ENCODE data around the gene RTN4IP1. TPM values are rescaled to one million over a fixed set of nuclear protein-coding genes. Genes with fewer than 3 reads are reported as not detected.
A peak's percentile ranks its signal among the peaks of the same experiment; 100 is the strongest.

The RTN4IP1 gene
- total and polyA plus RNA-seq, 2 of the 13 experiments (the other 11 are each of a cell fraction or from before 2014, with no cell fraction given): 5.5 to 17.2 TPM

DNA sequence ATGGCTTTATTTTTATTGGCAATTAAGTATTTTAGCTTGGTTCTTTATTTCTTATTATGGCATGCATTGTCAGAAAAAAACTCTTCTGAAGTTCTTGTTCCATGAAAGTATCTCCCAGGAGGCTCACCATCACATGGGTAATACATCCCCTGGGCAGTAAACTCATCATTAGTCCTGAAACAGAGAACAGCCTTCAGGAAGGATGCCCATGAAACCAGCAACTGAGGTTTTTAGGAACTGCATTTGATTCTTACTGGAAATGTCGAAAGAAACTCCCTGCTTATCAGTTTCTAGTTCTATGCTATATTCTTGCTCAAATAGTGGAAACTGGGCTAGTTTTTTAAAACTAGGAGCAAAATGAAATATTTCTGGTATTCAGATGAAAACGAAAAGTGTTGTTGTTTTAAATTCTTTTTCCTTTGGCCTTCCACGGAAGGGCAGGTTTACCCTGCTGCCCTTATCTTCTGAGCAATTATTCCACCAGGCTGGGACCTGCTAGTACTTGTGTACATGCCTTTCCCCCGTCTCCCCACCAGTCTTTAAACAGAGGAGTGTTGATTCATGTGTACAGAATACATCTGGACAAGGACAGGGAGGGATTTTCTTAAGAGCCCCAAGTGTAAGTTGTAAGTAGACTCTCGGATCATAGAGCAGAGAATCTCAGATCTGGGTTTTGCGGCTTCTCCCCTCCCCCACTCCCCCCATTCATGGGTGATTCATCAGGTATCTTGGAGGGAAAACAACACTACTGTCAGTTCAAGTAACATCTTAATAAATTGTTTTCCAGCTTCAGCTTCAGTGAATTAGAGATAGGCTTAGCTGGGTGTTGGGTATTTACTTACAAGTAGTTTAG, 81.5 kb downstream of the RTN4IP1 start:
- no peaks in the 10 kb centered on the region for H4K20me1 ChIP-seq (ENCODE audit: insufficient read depth, low read length)
- no peak overlapping the region for H2AFZ ChIP-seq (ENCODE audit: low read length)
- H3K4me2 ChIP-seq (ENCODE audit: low read depth, low read length): peak overlapping the region; percentile 63
- ATAC-seq: peak; percentile 98
- FAIRE-seq: peak; percentile 68
- peak overlapping the region; percentile 53 for H3K27ac ChIP-seq (ENCODE audit: extremely low read length, insufficient read depth, low read length)
- peaks cover 5 to 25% of the 10 kb centered on the region in 2 experiments; a peak in 4 of 5 replicates for H3K36me3 ChIP-seq (replicated peaks in 1 of 2; ENCODE audit: control insufficient read depth in 1 of 2, insufficient read depth in 2 of 2, low read length in 2 of 2)
- CTCF ChIA-PET (ENCODE audit: low intra/inter-chr PET ratio, low total read pairs): interaction anchor here (0.6 kb wide), 1 partner anchor 10 kb away, joined by 3 read pairs; no protein-coding TSS in a partner anchor
- H3K79me2 ChIP-seq (ENCODE audit: insufficient read depth, low read length): no peaks in the 10 kb centered on the region
- peaks cover 29% of the 10 kb centered on the region for H3K4me1 ChIP-seq (ENCODE audit: insufficient read depth, low read length)
- in situ Hi-C loops (cut with HindIII; ENCODE audit: extremely low pct_ligation_motif_present, low pct_unique_long_range_greater_than_20kb) (no loop called here), intact Hi-C loops (cut with micrococcal nuclease; ENCODE audit: unreplicated experiment) (loop anchor here (5.0 kb wide), 1 partner anchor 36 kb away; no protein-coding TSS in a partner anchor)
- no peaks in the 10 kb centered on the region for H3K27me3 ChIP-seq (ENCODE audit: control insufficient read depth in 1 of 2, insufficient read depth in 2 of 2, low read length in 2 of 2)
- no peak overlapping the region; a peak in 1 of 6 replicates for H3K4me3 ChIP-seq (replicated peaks in 1 of 3; ENCODE audit: insufficient read depth in 1 of 3, low read depth in 2 of 3, low read length in 3 of 3)
- 15% methylated on average over 6 of the region's 6 CpGs for WGBS (ENCODE audit: low lambda C conversion rate)
- H3K9ac ChIP-seq (ENCODE audit: insufficient read depth, low read depth, low read length): peak overlapping the region; percentile 16; the same call in 1 of the 2 replicates
- BruUV-seq (replicated peaks): no TSS peak
- DNase-seq (ENCODE audit: low spot score): peak; percentile 76
- POLR2A ChIA-PET: no interaction called here
- H3K9me3 ChIP-seq (ENCODE audit: low read length): no peaks in the 10 kb centered on the region
- TF ChIP-seq MED1 (CRISPR knock-in tag; IDR thresholded peaks at IDR 0.05): peak; percentile 68
- TF ChIP-seq, protein P1, sequence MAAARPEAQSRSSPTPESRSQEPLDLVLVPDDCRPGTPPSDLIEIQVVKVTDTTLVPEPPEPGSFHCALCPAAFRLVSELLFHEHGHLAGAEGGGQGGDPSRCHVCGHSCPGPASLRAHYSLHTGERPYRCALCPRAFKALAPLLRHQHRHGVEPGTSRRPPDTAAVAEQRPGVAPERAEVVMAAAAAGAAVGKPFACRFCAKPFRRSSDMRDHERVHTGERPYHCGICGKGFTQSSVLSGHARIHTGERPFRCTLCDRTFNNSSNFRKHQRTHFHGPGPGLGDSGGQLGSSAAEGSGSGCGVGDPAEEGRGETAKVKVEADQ (CRISPR knock-in tag; IDR thresholded peaks at IDR 0.05; ENCODE audit: borderline replicate concordance): no peak
- no peak for TF ChIP-seq ZNF891 (CRISPR knock-in tag; IDR thresholded peaks at IDR 0.05)
- TF ChIP-seq HNRNPK (IDR thresholded peaks at IDR 0.05; ENCODE audit: low read depth, low read length, poor library complexity, severe bottlenecking): no peak
- peak; percentile 73 for TF ChIP-seq ISL2 (CRISPR knock-in tag; IDR thresholded peaks at IDR 0.05)
- TF ChIP-seq ZNF556 (CRISPR knock-in tag; IDR thresholded peaks at IDR 0.05; ENCODE audit: borderline replicate concordance): no peak
- peak; percentile 78 for TF ChIP-seq FOSL2 (CRISPR knock-in tag; IDR thresholded peaks at IDR 0.05)
- TF ChIP-seq FOXA1 (IDR thresholded peaks at IDR 0.05): no peak
- peak; percentile 85 for TF ChIP-seq FOXA1 (CRISPR knock-in tag; IDR thresholded peaks at IDR 0.05)
- TF ChIP-seq ZNF816 (CRISPR knock-in tag; IDR thresholded peaks at IDR 0.05; ENCODE audit: borderline replicate concordance): no peak
- TF ChIP-seq PPARG (CRISPR knock-in tag; conservative IDR thresholded peaks at IDR 0.05): peak; percentile 54; the same call in 1 of the 2 replicates
- TF ChIP-seq KDM3A (CRISPR knock-in tag; IDR thresholded peaks at IDR 0.05; ENCODE audit: low read depth): no peak
- TF ChIP-seq ZNF180 (CRISPR knock-in tag; IDR thresholded peaks at IDR 0.05; ENCODE audit: borderline replicate concordance, low read depth): no peak
- TF ChIP-seq KLF16 (CRISPR knock-in tag; IDR thresholded peaks at IDR 0.05): no peak
- TF ChIP-seq, protein P2, sequence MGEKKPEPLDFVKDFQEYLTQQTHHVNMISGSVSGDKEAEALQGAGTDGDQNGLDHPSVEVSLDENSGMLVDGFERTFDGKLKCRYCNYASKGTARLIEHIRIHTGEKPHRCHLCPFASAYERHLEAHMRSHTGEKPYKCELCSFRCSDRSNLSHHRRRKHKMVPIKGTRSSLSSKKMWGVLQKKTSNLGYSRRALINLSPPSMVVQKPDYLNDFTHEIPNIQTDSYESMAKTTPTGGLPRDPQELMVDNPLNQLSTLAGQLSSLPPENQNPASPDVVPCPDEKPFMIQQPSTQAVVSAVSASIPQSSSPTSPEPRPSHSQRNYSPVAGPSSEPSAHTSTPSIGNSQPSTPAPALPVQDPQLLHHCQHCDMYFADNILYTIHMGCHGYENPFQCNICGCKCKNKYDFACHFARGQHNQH (CRISPR knock-in tag; IDR thresholded peaks at IDR 0.05): 0 out of 2 replicates have a peak, but pooled peaks have one; percentile 24
- no peak for TF ChIP-seq RNF2 (conservative IDR thresholded peaks at IDR 0.05; ENCODE audit: low read depth)
- peak; percentile 36; the same call in 1 of the 2 replicates for TF ChIP-seq SAP130 (CRISPR knock-in tag; IDR thresholded peaks at IDR 0.05; ENCODE audit: low read depth)
- TF ChIP-seq, protein P3, sequence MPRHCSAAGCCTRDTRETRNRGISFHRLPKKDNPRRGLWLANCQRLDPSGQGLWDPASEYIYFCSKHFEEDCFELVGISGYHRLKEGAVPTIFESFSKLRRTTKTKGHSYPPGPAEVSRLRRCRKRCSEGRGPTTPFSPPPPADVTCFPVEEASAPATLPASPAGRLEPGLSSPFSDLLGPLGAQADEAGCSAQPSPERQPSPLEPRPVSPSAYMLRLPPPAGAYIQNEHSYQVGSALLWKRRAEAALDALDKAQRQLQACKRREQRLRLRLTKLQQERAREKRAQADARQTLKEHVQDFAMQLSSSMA (CRISPR knock-in tag; IDR thresholded peaks at IDR 0.05): no peak

All from HepG2 (cell line).